DOHH2 (cell line): ENCODE measurements around the gene CBLN3.

Experiments
- H3F3A ChIP-seq: fragments of 200-600 bp; sonication (generic), shearing (Covaris generic); 2 replicates; pipeline ENCODE4 v1.6.0; 2016; ENCODE audit warnings: antibody characterized with exemption, mild to moderate bottlenecking; ENCODE audit not compliant: control insufficient read depth, insufficient read depth
- H3K27ac ChIP-seq: fragments of 200-600 bp; sonication (generic); 2 replicates; pipeline ENCODE4 v1.5.1; 2014; ENCODE audit warnings: low read depth, mild to moderate bottlenecking, low read length, moderate library complexity
- H3K27me3 ChIP-seq: fragments of 200-600 bp; sonication (generic); 2 replicates; pipeline ENCODE4 v1.6.1; 2014; ENCODE audit warnings: mild to moderate bottlenecking, low read length, mixed read lengths; ENCODE audit not compliant: control insufficient read depth
- H3K36me3 ChIP-seq: fragments of 200-600 bp; sonication (generic); 2 replicates; pipeline ENCODE4 v1.6.1; 2014; ENCODE audit warnings: mild to moderate bottlenecking, low read length, moderate library complexity, mixed read lengths; ENCODE audit not compliant: control insufficient read depth
- H3K4me1 ChIP-seq: fragments of 200-600 bp; sonication (generic); 2 replicates; pipeline ENCODE4 v1.6.1; 2014; ENCODE audit warnings: mild to moderate bottlenecking, low read length, mixed read lengths; ENCODE audit not compliant: control insufficient read depth
- H3K4me2 ChIP-seq: fragments of 200-600 bp; sonication (generic); 2 replicates; pipeline ENCODE4 v1.6.0; 2014; ENCODE audit warnings: mild to moderate bottlenecking, low read length, moderate library complexity
- H3K4me3 ChIP-seq: fragments of 200-600 bp; sonication (generic); 2 replicates; pipeline ENCODE4 v1.5.1; 2014; ENCODE audit warnings: mild to moderate bottlenecking, low read length, mixed read lengths
- H3K79me2 ChIP-seq: fragments of 200-600 bp; sonication (generic); 2 replicates; pipeline ENCODE4 v1.6.1; 2014; ENCODE audit warnings: mild to moderate bottlenecking, low read length, mixed read lengths; ENCODE audit not compliant: control insufficient read depth
- H3K9me2 ChIP-seq: fragments of 200-600 bp; sonication (generic); replicated peaks from 2 replicates; pipeline ENCODE4 v1.6.1; 2014; ENCODE audit warnings: mild to moderate bottlenecking, low read length, mixed read lengths; ENCODE audit not compliant: control insufficient read depth
- H3K9me3 ChIP-seq: fragments of 200-600 bp; sonication (generic); 2 replicates; pipeline ENCODE4 v1.6.1; 2014; ENCODE audit warnings: antibody characterized with exemption, low read length, mixed read lengths; ENCODE audit not compliant: control insufficient read depth, insufficient read depth
- H4K20me1 ChIP-seq: fragments of 200-600 bp; sonication (generic); 2 replicates; pipeline ENCODE4 v1.6.0; 2014; ENCODE audit warnings: low read depth, mild to moderate bottlenecking, antibody characterized with exemption, low read length, moderate library complexity; ENCODE audit not compliant: control insufficient read depth, insufficient read depth
- EZH2phosphoT487 ChIP-seq: fragments of 200-600 bp; sonication (generic); IDR thresholded peaks from 2 replicates; pipeline ENCODE4 v1.6.1; 2017; ENCODE audit warnings: borderline replicate concordance, mild to moderate bottlenecking, antibody characterized with exemption, low read length, moderate library complexity, mixed read lengths
- TF ChIP-seq, protein P1 (sequence below): fragments of 200-600 bp; sonication (generic); IDR thresholded peaks from one replicate; pipeline ENCODE4 v1.5.1; 2014; ENCODE audit warnings: antibody characterized with exemption, mild to moderate bottlenecking, low read depth, low read length; ENCODE audit not compliant: poor library complexity, severe bottlenecking

Gene CBLN3

DNA sequence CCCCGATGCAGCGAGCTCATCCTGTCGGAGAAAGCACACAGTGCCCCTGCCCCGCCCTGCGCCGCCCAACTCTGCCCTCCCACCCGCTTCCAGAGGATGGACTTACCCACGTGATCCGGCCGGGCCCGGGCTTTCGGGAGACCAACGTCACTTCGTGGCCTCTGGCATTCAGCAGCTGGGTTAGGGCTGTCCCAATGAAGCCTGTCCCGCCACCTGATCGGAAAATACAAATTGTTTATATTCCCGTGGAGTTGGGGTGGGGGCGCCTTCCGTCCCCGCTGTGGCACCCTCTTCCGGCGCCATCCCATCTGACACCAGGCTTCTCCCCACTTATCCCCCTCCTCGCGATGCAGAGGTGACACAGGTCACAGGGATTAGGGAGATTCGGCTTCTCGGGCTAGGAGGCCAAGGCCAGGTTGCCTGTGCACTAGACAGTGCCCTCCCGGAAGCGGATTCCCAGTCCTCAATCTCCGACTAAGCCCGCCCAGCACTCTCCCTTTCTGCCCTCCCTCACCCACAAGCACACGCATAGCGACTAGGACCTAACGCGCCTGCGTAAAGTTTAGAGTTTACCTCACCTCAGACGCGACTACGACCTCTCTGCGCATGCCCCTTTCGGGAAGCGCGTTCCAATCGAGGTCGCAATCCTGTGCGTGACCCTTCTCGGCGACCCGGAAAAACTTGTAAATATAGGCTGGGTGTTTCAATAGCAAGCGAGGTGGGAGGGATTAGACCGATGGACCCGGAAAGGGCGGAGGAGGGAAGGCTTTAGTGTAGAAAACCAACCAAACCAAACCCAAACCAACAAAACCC is 13.0 kb upstream of the CBLN3 start, which contains the start of gene SDR39U1:
Gene SDR39U1 (minus strand): TSS at position 537 of the 813 bp plus-strand sequence. CDS start 7 bp downstream, at position 530.
- Histone ChIP-seq H3K4me1 (peaks cover 30% of the 10 kb centered on the region), H3K36me3 (peaks cover 43% of the 10 kb centered on the region), H3K27me3 (no peaks in the 10 kb centered on the region), H3K27ac (peak within 1 kb of the TSS; percentile 79), H3K9me3 (no peaks in the 10 kb centered on the region), H3K4me3 (peak within 1 kb of the TSS; percentile 99), H4K20me1 (no peaks in the 10 kb centered on the region), H3K4me2 (peak within 1 kb of the TSS; percentile 89), H3K9me2 (no peaks in the 10 kb centered on the region), H3F3A (peaks cover 3% of the 10 kb centered on the region; the same call in 1 of the 2 replicates), H3K79me2 (peaks cover 34% of the 10 kb centered on the region)
- no peak for TF ChIP-seq EZH2phosphoT487
- TF ChIP-seq, protein P1, sequence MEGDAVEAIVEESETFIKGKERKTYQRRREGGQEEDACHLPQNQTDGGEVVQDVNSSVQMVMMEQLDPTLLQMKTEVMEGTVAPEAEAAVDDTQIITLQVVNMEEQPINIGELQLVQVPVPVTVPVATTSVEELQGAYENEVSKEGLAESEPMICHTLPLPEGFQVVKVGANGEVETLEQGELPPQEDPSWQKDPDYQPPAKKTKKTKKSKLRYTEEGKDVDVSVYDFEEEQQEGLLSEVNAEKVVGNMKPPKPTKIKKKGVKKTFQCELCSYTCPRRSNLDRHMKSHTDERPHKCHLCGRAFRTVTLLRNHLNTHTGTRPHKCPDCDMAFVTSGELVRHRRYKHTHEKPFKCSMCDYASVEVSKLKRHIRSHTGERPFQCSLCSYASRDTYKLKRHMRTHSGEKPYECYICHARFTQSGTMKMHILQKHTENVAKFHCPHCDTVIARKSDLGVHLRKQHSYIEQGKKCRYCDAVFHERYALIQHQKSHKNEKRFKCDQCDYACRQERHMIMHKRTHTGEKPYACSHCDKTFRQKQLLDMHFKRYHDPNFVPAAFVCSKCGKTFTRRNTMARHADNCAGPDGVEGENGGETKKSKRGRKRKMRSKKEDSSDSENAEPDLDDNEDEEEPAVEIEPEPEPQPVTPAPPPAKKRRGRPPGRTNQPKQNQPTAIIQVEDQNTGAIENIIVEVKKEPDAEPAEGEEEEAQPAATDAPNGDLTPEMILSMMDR: peak; percentile 47

DNA sequence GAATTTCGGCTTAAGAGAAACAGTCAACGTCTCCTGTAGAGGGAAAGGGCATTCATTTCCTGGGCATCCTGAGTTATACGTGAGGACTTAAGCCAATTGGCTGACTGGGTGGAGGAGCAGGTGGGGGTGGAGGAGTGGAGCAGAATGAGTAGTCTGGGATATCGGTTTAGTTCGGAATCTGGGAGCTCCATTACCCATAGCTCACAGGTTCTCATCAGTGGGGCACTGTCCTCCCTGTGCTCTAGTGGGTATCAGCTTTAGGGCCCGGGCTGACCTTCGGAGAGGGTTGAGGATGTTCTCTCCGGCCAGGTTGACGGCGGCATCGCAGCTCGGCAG is 12.4 kb upstream of the CBLN3 start:
- Histone ChIP-seq H3F3A (peaks cover 3% of the 10 kb centered on the region; the same call in 1 of the 2 replicates), H3K27me3 (no peaks in the 10 kb centered on the region), H3K9me3 (no peaks in the 10 kb centered on the region), H3K79me2 (peaks cover 34% of the 10 kb centered on the region), H3K4me3 (peak overlapping the region; percentile 99), H3K36me3 (peaks cover 49% of the 10 kb centered on the region), H3K4me1 (peaks cover 35% of the 10 kb centered on the region), H4K20me1 (no peaks in the 10 kb centered on the region), H3K9me2 (no peaks in the 10 kb centered on the region), H3K27ac (peak overlapping the region; percentile 79), H3K4me2 (peak overlapping the region; percentile 89)
- TF ChIP-seq EZH2phosphoT487: no peak
- TF ChIP-seq, protein P1: no peak

DNA sequence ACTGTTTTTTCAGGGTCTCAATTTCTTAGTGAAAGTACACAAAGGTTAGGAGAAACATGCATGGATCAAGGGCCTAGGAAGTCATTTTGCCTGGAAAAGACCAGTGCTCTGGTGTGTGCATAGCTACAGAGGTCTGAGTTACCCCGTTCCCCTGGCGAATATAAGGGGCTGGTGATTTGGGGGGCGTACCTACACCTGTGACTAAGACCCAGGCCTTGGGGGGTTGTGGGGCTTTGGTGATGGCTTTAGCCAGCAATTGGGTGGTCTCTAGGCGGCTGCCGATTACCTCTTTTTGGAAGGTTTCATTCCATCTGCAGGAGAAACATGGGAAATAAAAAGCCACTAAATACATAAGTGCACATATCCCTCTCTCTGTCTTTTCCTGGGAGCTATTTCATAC is 12.0 kb upstream of the CBLN3 start:
- Histone ChIP-seq H4K20me1 (no peaks in the 10 kb centered on the region), H3K4me1 (peaks cover 39% of the 10 kb centered on the region), H3K36me3 (peaks cover 53% of the 10 kb centered on the region), H3K4me2 (peak overlapping the region; percentile 89), H3K4me3 (peak overlapping the region; percentile 99), H3K9me3 (no peaks in the 10 kb centered on the region), H3K27ac (peak overlapping the region; percentile 79; the same call in 1 of the 2 replicates), H3K27me3 (no peaks in the 10 kb centered on the region), H3K79me2 (peaks cover 34% of the 10 kb centered on the region), H3F3A (peaks cover 3% of the 10 kb centered on the region; the same call in 1 of the 2 replicates), H3K9me2 (no peaks in the 10 kb centered on the region)
- no peak for TF ChIP-seq EZH2phosphoT487
- TF ChIP-seq, protein P1: no peak
